ENCODE measurements around the gene ITGA1. TPM values are rescaled to one million over a fixed set of nuclear protein-coding genes. Genes with fewer than 3 reads are reported as not detected.

ITGA1 gene
- polyA plus RNA-seq, 1 donor (not counting 4 experiments of a cell fraction or from before 2014, with no cell fraction given) = 1.4 TPM

DNA sequence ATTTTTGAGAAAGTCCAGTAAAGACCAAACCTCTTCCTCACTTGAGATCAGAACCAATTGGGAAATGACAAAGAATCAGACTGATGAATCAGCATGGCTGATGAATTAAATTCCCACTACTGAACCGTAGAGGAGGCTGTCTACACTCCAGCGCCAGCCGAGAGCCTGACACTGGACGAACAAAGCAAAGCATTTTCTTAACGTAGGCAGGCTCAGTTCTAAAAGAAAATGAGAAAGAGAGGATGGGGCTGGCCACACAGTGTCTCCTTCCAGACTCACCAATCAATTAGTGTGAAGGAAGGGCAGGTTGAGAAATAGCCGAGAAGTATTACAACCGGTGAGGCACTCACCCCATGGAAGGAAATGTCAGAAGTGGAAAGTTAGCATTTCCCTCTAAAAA lies 49.4 kb downstream of the ITGA1 start:
- no peak for DNase-seq (ENCODE audit: low read depth, low spot score)
- Histone ChIP-seq H3K9me1 (ENCODE audit: control insufficient read depth, extremely low read depth, insufficient read depth, low read length) (no peaks in the 10 kb centered on the region), H3K36me3 (ENCODE audit: control insufficient read depth in 2 of 2, extremely low read depth in 1 of 2, insufficient read depth in 2 of 2, low read length in 2 of 2) (no peaks in the 10 kb centered on the region), H3K79me2 (ENCODE audit: control insufficient read depth, insufficient read depth, low read length) (no peaks in the 10 kb centered on the region), H4K20me1 (ENCODE audit: control insufficient read depth, extremely low read depth, insufficient read depth, low read length) (no peaks in the 10 kb centered on the region), H3K9me3 (ENCODE audit: control insufficient read depth, low read depth, low read length) (no peaks in the 10 kb centered on the region), H3K27me3 (ENCODE audit: control insufficient read depth, extremely low read depth, insufficient read depth, low read length) (no peaks in the 10 kb centered on the region), H2AFZ (ENCODE audit: control insufficient read depth, low read length) (no peak overlapping the region), H3K4me1 (ENCODE audit: control insufficient read depth, extremely low read depth, insufficient read depth, low read length) (no peaks in the 10 kb centered on the region), H3K4me2 (ENCODE audit: control insufficient read depth, extremely low read depth, insufficient read depth, low read depth, low read length) (no peak overlapping the region), H3K27ac (ENCODE audit: control insufficient read depth, insufficient read depth, low read length) (no peak overlapping the region), H3K9ac (ENCODE audit: control insufficient read depth, extremely low read depth, insufficient read depth, low read length) (no peak overlapping the region), H3K4me3 (ENCODE audit: control insufficient read depth in 2 of 3, extremely low read depth in 1 of 3, insufficient read depth in 2 of 3, low read depth in 1 of 3, low read length in 3 of 3) (no peak overlapping the region)
- dilution Hi-C loops (cut with MboI; ENCODE audit: extremely low pct_ligation_motif_present, low sequenced_read_pairs) = no loop called here
- FAIRE-seq = no peak
- TF ChIP-seq, protein P1, sequence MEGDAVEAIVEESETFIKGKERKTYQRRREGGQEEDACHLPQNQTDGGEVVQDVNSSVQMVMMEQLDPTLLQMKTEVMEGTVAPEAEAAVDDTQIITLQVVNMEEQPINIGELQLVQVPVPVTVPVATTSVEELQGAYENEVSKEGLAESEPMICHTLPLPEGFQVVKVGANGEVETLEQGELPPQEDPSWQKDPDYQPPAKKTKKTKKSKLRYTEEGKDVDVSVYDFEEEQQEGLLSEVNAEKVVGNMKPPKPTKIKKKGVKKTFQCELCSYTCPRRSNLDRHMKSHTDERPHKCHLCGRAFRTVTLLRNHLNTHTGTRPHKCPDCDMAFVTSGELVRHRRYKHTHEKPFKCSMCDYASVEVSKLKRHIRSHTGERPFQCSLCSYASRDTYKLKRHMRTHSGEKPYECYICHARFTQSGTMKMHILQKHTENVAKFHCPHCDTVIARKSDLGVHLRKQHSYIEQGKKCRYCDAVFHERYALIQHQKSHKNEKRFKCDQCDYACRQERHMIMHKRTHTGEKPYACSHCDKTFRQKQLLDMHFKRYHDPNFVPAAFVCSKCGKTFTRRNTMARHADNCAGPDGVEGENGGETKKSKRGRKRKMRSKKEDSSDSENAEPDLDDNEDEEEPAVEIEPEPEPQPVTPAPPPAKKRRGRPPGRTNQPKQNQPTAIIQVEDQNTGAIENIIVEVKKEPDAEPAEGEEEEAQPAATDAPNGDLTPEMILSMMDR (optimal IDR thresholded peaks at IDR 0.05 in 1 of 3, IDR thresholded peaks at IDR 0.05 in 1 of 3, conservative IDR thresholded peaks at IDR 0.05 in 1 of 3; ENCODE audit: extremely low read depth in 1 of 3, insufficient read depth in 2 of 3, low read length in 3 of 3) = no peak
- no peak for TF ChIP-seq EZH2 (IDR thresholded peaks at IDR 0.05; ENCODE audit: low read length)

DNA sequence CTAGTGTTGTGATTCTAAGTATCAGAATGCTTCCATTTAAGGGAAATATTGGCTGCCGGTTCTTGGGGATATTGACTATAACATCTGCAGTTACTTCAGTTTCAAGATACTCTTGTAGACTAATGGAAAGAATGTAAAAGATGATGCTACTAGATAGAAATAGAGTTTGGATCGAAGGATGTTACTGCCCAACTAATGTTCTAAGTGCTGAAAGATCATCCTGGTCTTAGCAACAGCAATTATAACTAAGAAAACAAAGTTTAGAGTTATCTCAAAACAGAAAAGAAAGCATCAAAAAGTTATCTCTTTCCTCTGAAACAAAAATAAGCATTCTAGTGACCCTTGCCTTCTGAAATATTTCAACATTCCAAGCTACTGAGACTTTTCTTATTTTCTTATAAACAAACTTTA lies 49.9 kb downstream of the ITGA1 start:
- dilution Hi-C loops (cut with MboI; ENCODE audit: extremely low pct_ligation_motif_present, low sequenced_read_pairs) = no loop called here
- Histone ChIP-seq H3K27ac (ENCODE audit: control insufficient read depth, insufficient read depth, low read length) (no peak overlapping the region), H3K9ac (ENCODE audit: control insufficient read depth, extremely low read depth, insufficient read depth, low read length) (no peak overlapping the region), H3K4me2 (ENCODE audit: control insufficient read depth, extremely low read depth, insufficient read depth, low read depth, low read length) (no peak overlapping the region), H3K4me3 (ENCODE audit: control insufficient read depth in 2 of 3, extremely low read depth in 1 of 3, insufficient read depth in 2 of 3, low read depth in 1 of 3, low read length in 3 of 3) (no peak overlapping the region), H4K20me1 (ENCODE audit: control insufficient read depth, extremely low read depth, insufficient read depth, low read length) (no peaks in the 10 kb centered on the region), H3K9me3 (ENCODE audit: control insufficient read depth, low read depth, low read length) (no peaks in the 10 kb centered on the region), H3K36me3 (ENCODE audit: control insufficient read depth in 2 of 2, extremely low read depth in 1 of 2, insufficient read depth in 2 of 2, low read length in 2 of 2) (no peaks in the 10 kb centered on the region), H2AFZ (ENCODE audit: control insufficient read depth, low read length) (no peak overlapping the region), H3K27me3 (ENCODE audit: control insufficient read depth, extremely low read depth, insufficient read depth, low read length) (no peaks in the 10 kb centered on the region), H3K79me2 (ENCODE audit: control insufficient read depth, insufficient read depth, low read length) (no peaks in the 10 kb centered on the region), H3K4me1 (ENCODE audit: control insufficient read depth, extremely low read depth, insufficient read depth, low read length) (no peaks in the 10 kb centered on the region), H3K9me1 (ENCODE audit: control insufficient read depth, extremely low read depth, insufficient read depth, low read length) (no peaks in the 10 kb centered on the region)
- DNase-seq (ENCODE audit: low read depth, low spot score) = no peak
- FAIRE-seq = no peak
- TF ChIP-seq, protein P1 (optimal IDR thresholded peaks at IDR 0.05 in 1 of 3, IDR thresholded peaks at IDR 0.05 in 1 of 3, conservative IDR thresholded peaks at IDR 0.05 in 1 of 3; ENCODE audit: extremely low read depth in 1 of 3, insufficient read depth in 2 of 3, low read length in 3 of 3) = no peak
- TF ChIP-seq EZH2 (IDR thresholded peaks at IDR 0.05; ENCODE audit: low read length) = no peak
